ENCODE results near the gene KCNH2. TPM values are rescaled to one million over a fixed set of nuclear protein-coding genes. Genes with fewer than 3 reads are reported as not detected.
A peak's percentile ranks its signal among the peaks of the same experiment; 100 is the strongest.

Gene KCNH2
- total and polyA plus RNA-seq, 2 of the 13 experiments (the other 11 are each of a cell fraction or from before 2014, with no cell fraction given) = 0.09 to 0.11 TPM

- TF ChIP-seq ZBTB38 (CRISPR knock-in tag; IDR thresholded peaks at IDR 0.05) (no peak), SNAPC5 (CRISPR knock-in tag; IDR thresholded peaks at IDR 0.05; ENCODE audit: borderline replicate concordance) (no peak), TBX2 (CRISPR knock-in tag; IDR thresholded peaks at IDR 0.05; ENCODE audit: borderline replicate concordance) (no peak; the same call in 1 of the 2 replicates), ZNF501 (CRISPR knock-in tag; IDR thresholded peaks at IDR 0.05) (no peak), CEBPB (IDR thresholded peaks at IDR 0.05; ENCODE audit: borderline replicate concordance, low read depth, low read length) (no peak), NFKB2 (CRISPR knock-in tag; IDR thresholded peaks at IDR 0.05; ENCODE audit: borderline replicate concordance) (peak; percentile 28; the same call in 1 of the 2 replicates), YY1 (IDR thresholded peaks at IDR 0.05; ENCODE audit: insufficient read depth, insufficient replicate concordance, low read depth, low read length) (peak; percentile 60), NFE2 (CRISPR knock-in tag; IDR thresholded peaks at IDR 0.05) (no peak), THAP8 (CRISPR knock-in tag; IDR thresholded peaks at IDR 0.05; ENCODE audit: borderline replicate concordance) (peak; percentile 19; the same call in 1 of the 2 replicates), ZNF282 (IDR thresholded peaks at IDR 0.05; ENCODE audit: partially characterized antibody) (no peak), ZNF33A (CRISPR knock-in tag; IDR thresholded peaks at IDR 0.05; ENCODE audit: borderline replicate concordance) (no peak), SRY (CRISPR knock-in tag; IDR thresholded peaks at IDR 0.05) (no peak), DNMT1 (CRISPR knock-in tag; IDR thresholded peaks at IDR 0.05) (no peak), HDAC2 (CRISPR knock-in tag; IDR thresholded peaks at IDR 0.05) (0 out of 2 replicates have a peak, but pooled peaks have one; percentile 49), PCBP1 (IDR thresholded peaks at IDR 0.05; ENCODE audit: borderline replicate concordance, low read depth, low read length) (0 out of 2 replicates have a peak, but pooled peaks have one; percentile 49), TRIM22 (IDR thresholded peaks at IDR 0.05) (no peak), PBX2 (CRISPR knock-in tag; IDR thresholded peaks at IDR 0.05) (no peak), NFYB (CRISPR knock-in tag; IDR thresholded peaks at IDR 0.05) (peak; percentile 57; the same call in 1 of the 2 replicates), ZNF335 (CRISPR knock-in tag; IDR thresholded peaks at IDR 0.05) (peak; percentile 55; the same call in 1 of the 2 replicates), ZNF256 (CRISPR knock-in tag; conservative IDR thresholded peaks at IDR 0.05) (no peak), ZNF557 (CRISPR knock-in tag; IDR thresholded peaks at IDR 0.05) (no peak), PATZ1 (CRISPR knock-in tag; IDR thresholded peaks at IDR 0.05) (peak; percentile 99), ARNTL (CRISPR knock-in tag; IDR thresholded peaks at IDR 0.05) (0 out of 2 replicates have a peak, but pooled peaks have one; percentile 29), CHCHD3 (CRISPR knock-in tag; IDR thresholded peaks at IDR 0.05) (no peak), SOX13 (IDR thresholded peaks at IDR 0.05) (no peak), SOX13 (CRISPR knock-in tag; conservative IDR thresholded peaks at IDR 0.05 in 1 of 2, IDR thresholded peaks at IDR 0.05 in 1 of 2) (no peak; a peak in 1 of 4 replicates)
Measured at GRCh38 chr7:151008511-151009323, 30.6 kb upstream of the KCNH2 start (continued).

Measured in HepG2 (cell line).